ENCODE results near the gene DMD. TPM values are rescaled to one million over a fixed set of nuclear protein-coding genes. Genes with fewer than 3 reads are reported as not detected.

The DMD gene
- polyA plus RNA-seq, 3 donors, result 0.23 TPM; not detected in 2

DNA sequence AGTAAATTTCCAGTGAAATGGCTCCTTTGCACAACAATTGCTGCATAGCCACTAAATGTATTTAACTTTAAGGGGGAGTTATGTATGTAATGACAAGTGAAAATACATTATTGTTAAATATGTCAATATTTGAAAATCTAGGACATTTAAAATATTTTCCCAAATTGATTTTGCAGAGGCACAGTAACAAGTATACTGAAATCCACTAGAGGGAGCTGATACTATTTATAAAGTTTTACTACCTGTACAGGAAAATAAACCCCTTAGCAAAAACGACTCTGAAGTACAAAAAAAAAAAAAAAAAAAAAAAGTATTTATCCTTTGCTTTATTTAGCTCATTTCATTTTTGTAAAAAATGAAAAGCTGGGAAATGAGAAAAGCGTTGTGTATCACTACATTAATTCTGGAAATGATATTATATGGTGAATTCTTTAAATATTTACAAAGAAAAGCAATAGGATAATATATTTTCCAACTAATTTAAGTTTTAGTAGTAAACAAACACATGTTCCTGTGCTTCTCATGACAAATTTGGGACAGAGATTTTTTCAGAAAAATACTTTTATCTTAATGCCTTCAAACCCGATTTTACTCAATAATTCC lies 727.7 kb downstream of the DMD start:
- no peaks in the 10 kb centered on the region for H3K4me1 ChIP-seq (ENCODE audit: control insufficient read depth in 1 of 2, insufficient read depth in 2 of 2, low read length in 2 of 2)
- no peaks in the 10 kb centered on the region for H3K79me2 ChIP-seq (ENCODE audit: insufficient read depth, low read length)
- DNase-seq, result no peak
- H4K20me1 ChIP-seq (ENCODE audit: insufficient read depth, low read length), result no peaks in the 10 kb centered on the region
- no peaks in the 10 kb centered on the region for H3K36me3 Mint-ChIP-seq
- intact Hi-C loops (cut with micrococcal nuclease), result no loop called here
- no peaks in the 10 kb centered on the region for H3K27me3 ChIP-seq (ENCODE audit: control insufficient read depth in 2 of 2, insufficient read depth in 2 of 2, low read length in 2 of 2)
- H3K9me3 ChIP-seq (replicated peaks in 1 of 2; ENCODE audit: control insufficient read depth in 1 of 2, insufficient read depth in 1 of 2, low read length in 2 of 2), result no peaks in the 10 kb centered on the region
- no CpG with 5 or more reads among the region's 3 CpGs for WGBS (ENCODE audit: insufficient coverage)
- no peak overlapping the region for H3K27ac Mint-ChIP-seq
- peaks cover 0 to 1% (median 0%) of the 10 kb centered on the region in 7 donors for H3K9me3 Mint-ChIP-seq
- H2AFZ ChIP-seq (ENCODE audit: insufficient read depth, low read depth, low read length, poor library complexity, severe bottlenecking), result no peak overlapping the region
- no peak overlapping the region for H3K4me2 ChIP-seq (replicated peaks; ENCODE audit: extremely low read depth, low read length, poor library complexity, severe bottlenecking)
- H3K4me1 Mint-ChIP-seq, result no peaks in the 10 kb centered on the region
- no peak overlapping the region for H3K9ac ChIP-seq (ENCODE audit: insufficient read depth, low read length, poor library complexity, severe bottlenecking)
- H3K27me3 Mint-ChIP-seq (ENCODE audit: low read depth in 3 of 3), result peaks cover 0 to 2% (median 0%) of the 10 kb centered on the region in 3 donors
- H3K27ac ChIP-seq (ENCODE audit: low read depth in 1 of 2, low read length in 2 of 2), result no peak overlapping the region
- H3K4me3 ChIP-seq (replicated peaks in 1 of 3; ENCODE audit: low read depth in 2 of 3, low read length in 3 of 3), result no peak overlapping the region
- no peak overlapping the region for H3K4me3 Mint-ChIP-seq
- TF ChIP-seq CTCF (IDR thresholded peaks at IDR 0.05), result no peak
- H3K36me3 ChIP-seq (replicated peaks in 1 of 2; ENCODE audit: control insufficient read depth in 1 of 2, insufficient read depth in 2 of 2, low read length in 2 of 2), result no peaks in the 10 kb centered on the region

DNA sequence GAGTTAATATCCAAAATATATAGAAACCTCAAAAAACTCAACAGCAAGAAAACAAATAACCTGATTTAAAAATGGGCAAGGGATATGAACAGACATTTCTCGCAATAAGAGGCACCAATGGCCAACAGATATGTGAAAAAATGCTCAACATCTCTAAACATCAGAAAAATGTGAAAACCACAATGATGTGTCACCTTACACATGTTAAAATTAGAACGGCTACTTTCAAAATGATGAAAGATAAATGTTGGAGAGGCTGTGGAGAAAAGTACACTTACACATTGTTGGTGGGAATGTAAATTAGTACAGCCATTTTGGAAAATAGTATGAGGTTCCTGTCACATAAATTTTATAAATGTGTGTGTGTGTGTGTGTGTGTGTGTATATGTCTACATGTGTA lies 731.3 kb downstream of the DMD start:
- Histone ChIP-seq H3K4me3 (replicated peaks in 1 of 3; ENCODE audit: low read depth in 2 of 3, low read length in 3 of 3) (no peak overlapping the region), H3K27me3 (ENCODE audit: control insufficient read depth in 2 of 2, insufficient read depth in 2 of 2, low read length in 2 of 2) (no peaks in the 10 kb centered on the region), H3K79me2 (ENCODE audit: insufficient read depth, low read length) (no peaks in the 10 kb centered on the region), H2AFZ (ENCODE audit: insufficient read depth, low read depth, low read length, poor library complexity, severe bottlenecking) (no peak overlapping the region), H4K20me1 (ENCODE audit: insufficient read depth, low read length) (no peaks in the 10 kb centered on the region), H3K4me1 (ENCODE audit: control insufficient read depth in 1 of 2, insufficient read depth in 2 of 2, low read length in 2 of 2) (no peaks in the 10 kb centered on the region), H3K9ac (ENCODE audit: insufficient read depth, low read length, poor library complexity, severe bottlenecking) (no peak overlapping the region), H3K27ac (ENCODE audit: low read depth in 1 of 2, low read length in 2 of 2) (no peak overlapping the region), H3K4me2 (replicated peaks; ENCODE audit: extremely low read depth, low read length, poor library complexity, severe bottlenecking) (no peak overlapping the region), H3K9me3 (replicated peaks in 1 of 2; ENCODE audit: control insufficient read depth in 1 of 2, insufficient read depth in 1 of 2, low read length in 2 of 2) (no peaks in the 10 kb centered on the region), H3K36me3 (replicated peaks in 1 of 2; ENCODE audit: control insufficient read depth in 1 of 2, insufficient read depth in 2 of 2, low read length in 2 of 2) (no peaks in the 10 kb centered on the region)
- Mint-ChIP-seq H3K27ac (no peak overlapping the region), H3K36me3 (no peaks in the 10 kb centered on the region), H3K4me1 (no peaks in the 10 kb centered on the region), H3K27me3 (ENCODE audit: low read depth in 3 of 3) (no peaks in the 10 kb centered on the region), H3K4me3 (no peak overlapping the region), H3K9me3 (peaks cover 0 to 1% (median 0%) of the 10 kb centered on the region in 7 donors)
- no peak for DNase-seq
- TF ChIP-seq CTCF (IDR thresholded peaks at IDR 0.05), result no peak
- intact Hi-C loops (cut with micrococcal nuclease), result no loop called here
- WGBS (ENCODE audit: insufficient coverage), result no CpG with 5 or more reads among the region's 2 CpGs

Data from CD14-positive monocyte (primary cell).